Hippocampal formation (tissue), 2 donors: ENCODE data around the gene BHLHE40.

Experiments
- DNase-seq, 2 donors: peaks; one replicate each; lab custom pipeline; 2025; lab: John Stamatoyannopoulos, UW

The BHLHE40 gene

GRCh38 chr3:5001135-5001534 is 21.9 kb downstream of the BHLHE40 start:
- DNase-seq, result no peak

GRCh38 chr3:5001805-5002173 is 22.6 kb downstream of the BHLHE40 start:
- no peak for DNase-seq

GRCh38 chr3:5002174-5002870 is 23.1 kb downstream of the BHLHE40 start:
- DNase-seq, result no peak

- no peak for DNase-seq
Observed at GRCh38 chr3:5002871-5003247, 23.6 kb downstream of the BHLHE40 start.

- no peak for DNase-seq
Observed at GRCh38 chr3:5004319-5005152, 25.3 kb downstream of the BHLHE40 start.

- DNase-seq, result no peak
Observed at GRCh38 chr3:5005367-5005766, 26.1 kb downstream of the BHLHE40 start.

GRCh38 chr3:5006755-5007202 is 27.5 kb downstream of the BHLHE40 start:
- no peak for DNase-seq

- DNase-seq, result no peak
Observed at GRCh38 chr3:5007873-5008272, 28.6 kb downstream of the BHLHE40 start.

GRCh38 chr3:5009506-5010109 is 30.4 kb downstream of the BHLHE40 start:
- no peak for DNase-seq

GRCh38 chr3:5010140-5010539 is 30.9 kb downstream of the BHLHE40 start:
- DNase-seq, result no peak

GRCh38 chr3:5010706-5011554 is 31.7 kb downstream of the BHLHE40 start:
- no peak for DNase-seq

GRCh38 chr3:5011555-5012256 is 32.5 kb downstream of the BHLHE40 start:
- DNase-seq, result no peak

- no peak for DNase-seq
Observed at GRCh38 chr3:5012367-5012766, 33.1 kb downstream of the BHLHE40 start.

GRCh38 chr3:5013021-5013906 is 34.0 kb downstream of the BHLHE40 start:
- no peak for DNase-seq

GRCh38 chr3:5014391-5014790 is 35.2 kb downstream of the BHLHE40 start:
- no peak for DNase-seq

- DNase-seq, result no peak
Observed at GRCh38 chr3:5015056-5015455, 35.8 kb downstream of the BHLHE40 start.

GRCh38 chr3:5016211-5017161 is 37.2 kb downstream of the BHLHE40 start:
- no peak for DNase-seq

- DNase-seq, result no peak
Observed at GRCh38 chr3:5017925-5018531, 38.8 kb downstream of the BHLHE40 start.
